Neutrophil (primary cell): ENCODE measurements around the gene NKX2-1.

Experiments used
- H3K27ac ChIP-seq: fragments of 200-600 bp; sonication (generic); 2 replicates; pipeline ENCODE4 v1.5.1; 2016; ENCODE audit warnings: mild to moderate bottlenecking, moderate library complexity
- H3K27me3 ChIP-seq: fragments of 200-600 bp; sonication (generic); 2 replicates; pipeline ENCODE4 v1.6.0; 2016; ENCODE audit warnings: mild to moderate bottlenecking
- H3K36me3 ChIP-seq: fragments of 200-600 bp; sonication (generic); 2 replicates; pipeline ENCODE4 v1.5.1; 2017
- H3K4me1 ChIP-seq, 2 experiments: fragments of 200-600 bp in 1 of 2; sonication (generic) in 1 of 2; 1 replicate in 1 of 2; 2 replicates in 1 of 2; pipeline versions ENCODE4 v1.5.1 to v1.6.1; 2013 to 2016; ENCODE audit warnings: low read depth in 1 of 2, low read length in 1 of 2, mild to moderate bottlenecking in 1 of 2, moderate library complexity in 1 of 2; ENCODE audit not compliant: control insufficient read depth in 1 of 2, insufficient read depth in 1 of 2
- H3K4me3 ChIP-seq, 2 experiments: fragments of 200-600 bp in 1 of 2; sonication (generic) in 1 of 2; 1 replicate in 1 of 2; 2 replicates in 1 of 2; pipeline ENCODE4 v1.5.1; 2013 to 2016; ENCODE audit warnings: low read depth in 1 of 2, low read length in 1 of 2, mild to moderate bottlenecking in 1 of 2, moderate library complexity in 1 of 2
- H3K9me3 ChIP-seq: fragments of 200-600 bp; sonication (generic); 2 replicates; pipeline ENCODE4 v1.5.1; 2016
- TF ChIP-seq, protein P1 (sequence below): fragments of 200-600 bp; sonication (generic); IDR thresholded peaks from 2 replicates; pipeline ENCODE4 v1.5.1; 2016; ENCODE audit warnings: antibody characterized with exemption

NKX2-1 gene

DNA sequence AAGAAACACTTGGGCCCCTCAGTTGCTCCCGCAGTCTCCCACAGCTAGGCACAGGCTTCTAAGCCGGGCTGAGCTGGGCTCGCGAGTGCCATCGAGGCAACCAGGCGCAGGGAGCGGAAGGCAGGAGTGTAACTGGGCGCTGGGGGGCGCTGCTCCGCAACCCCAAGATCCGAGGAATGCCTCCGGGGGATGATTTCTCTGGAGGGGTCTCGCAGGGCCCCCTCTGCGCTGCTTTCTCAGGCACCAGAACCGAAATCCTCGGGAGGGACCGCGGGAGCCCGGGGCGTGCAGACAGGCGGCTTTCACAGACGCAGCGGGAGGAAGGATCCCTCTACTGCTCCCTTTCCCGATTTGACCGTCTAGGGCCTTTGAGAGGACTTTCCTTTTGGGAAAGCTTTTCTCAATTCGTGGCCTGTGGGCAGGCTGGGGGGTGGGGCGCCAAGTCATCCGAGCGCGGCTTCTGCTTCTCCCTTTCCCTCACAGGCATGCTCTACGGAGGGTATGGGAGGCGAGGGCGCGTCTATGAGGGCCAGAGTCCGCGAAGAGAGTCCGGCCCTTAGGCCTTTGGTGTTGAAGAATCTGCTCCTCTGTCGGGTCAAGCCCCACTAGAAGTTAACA is 4.3 kb upstream of the NKX2-1 start:
- Histone ChIP-seq H3K27me3 (peaks cover 100% of the 10 kb centered on the region), H3K4me1 (no peaks in the 10 kb centered on the region)

DNA sequence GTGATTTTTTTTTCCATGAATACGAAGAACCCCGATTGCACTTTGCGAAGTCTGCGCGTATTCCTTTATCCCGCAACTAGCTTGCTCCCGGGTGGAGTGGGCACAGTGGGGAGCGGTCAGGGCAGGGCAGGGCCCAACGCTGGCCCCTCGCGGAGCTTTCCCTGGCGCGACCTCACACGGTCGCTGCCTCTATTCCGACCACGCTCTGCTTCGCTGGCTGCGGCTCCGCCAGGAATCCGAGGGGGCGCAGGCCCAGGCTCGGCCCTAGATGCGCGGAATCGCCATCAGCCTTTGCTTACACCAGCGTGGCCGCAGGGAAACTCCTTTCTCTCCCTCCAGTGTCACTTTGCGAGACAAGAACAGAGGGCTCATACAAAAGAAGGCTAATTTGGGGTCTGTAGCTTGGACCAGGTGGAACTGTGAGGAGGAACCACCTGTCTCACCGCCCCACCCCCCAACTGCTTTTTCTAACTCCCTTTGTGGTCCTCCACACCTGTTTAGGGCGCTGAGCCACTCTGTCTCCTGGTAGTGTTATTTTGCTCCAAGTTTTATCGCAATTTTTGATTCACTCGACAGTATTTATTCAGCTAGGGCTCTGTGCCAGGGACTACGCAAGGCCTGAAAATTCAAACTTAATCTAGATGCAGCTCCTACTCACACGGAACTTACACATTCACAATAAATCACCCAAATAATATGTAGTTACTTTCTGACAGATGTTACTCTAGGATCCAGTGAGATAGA is 3.1 kb upstream of the NKX2-1 start:
- Histone ChIP-seq H3K4me1 (no peaks in the 10 kb centered on the region), H3K27me3 (peaks cover 100% of the 10 kb centered on the region)
- TF ChIP-seq, protein P1, sequence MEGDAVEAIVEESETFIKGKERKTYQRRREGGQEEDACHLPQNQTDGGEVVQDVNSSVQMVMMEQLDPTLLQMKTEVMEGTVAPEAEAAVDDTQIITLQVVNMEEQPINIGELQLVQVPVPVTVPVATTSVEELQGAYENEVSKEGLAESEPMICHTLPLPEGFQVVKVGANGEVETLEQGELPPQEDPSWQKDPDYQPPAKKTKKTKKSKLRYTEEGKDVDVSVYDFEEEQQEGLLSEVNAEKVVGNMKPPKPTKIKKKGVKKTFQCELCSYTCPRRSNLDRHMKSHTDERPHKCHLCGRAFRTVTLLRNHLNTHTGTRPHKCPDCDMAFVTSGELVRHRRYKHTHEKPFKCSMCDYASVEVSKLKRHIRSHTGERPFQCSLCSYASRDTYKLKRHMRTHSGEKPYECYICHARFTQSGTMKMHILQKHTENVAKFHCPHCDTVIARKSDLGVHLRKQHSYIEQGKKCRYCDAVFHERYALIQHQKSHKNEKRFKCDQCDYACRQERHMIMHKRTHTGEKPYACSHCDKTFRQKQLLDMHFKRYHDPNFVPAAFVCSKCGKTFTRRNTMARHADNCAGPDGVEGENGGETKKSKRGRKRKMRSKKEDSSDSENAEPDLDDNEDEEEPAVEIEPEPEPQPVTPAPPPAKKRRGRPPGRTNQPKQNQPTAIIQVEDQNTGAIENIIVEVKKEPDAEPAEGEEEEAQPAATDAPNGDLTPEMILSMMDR: no peak

More for the DNA sequence above, 4.3 kb upstream of the NKX2-1 start:
- Histone ChIP-seq H3K36me3 (no peaks in the 10 kb centered on the region), H3K27ac (no peak overlapping the region), H3K9me3 (no peaks in the 10 kb centered on the region), H3K4me3 (no peak overlapping the region)
- TF ChIP-seq, protein P1: no peak

DNA sequence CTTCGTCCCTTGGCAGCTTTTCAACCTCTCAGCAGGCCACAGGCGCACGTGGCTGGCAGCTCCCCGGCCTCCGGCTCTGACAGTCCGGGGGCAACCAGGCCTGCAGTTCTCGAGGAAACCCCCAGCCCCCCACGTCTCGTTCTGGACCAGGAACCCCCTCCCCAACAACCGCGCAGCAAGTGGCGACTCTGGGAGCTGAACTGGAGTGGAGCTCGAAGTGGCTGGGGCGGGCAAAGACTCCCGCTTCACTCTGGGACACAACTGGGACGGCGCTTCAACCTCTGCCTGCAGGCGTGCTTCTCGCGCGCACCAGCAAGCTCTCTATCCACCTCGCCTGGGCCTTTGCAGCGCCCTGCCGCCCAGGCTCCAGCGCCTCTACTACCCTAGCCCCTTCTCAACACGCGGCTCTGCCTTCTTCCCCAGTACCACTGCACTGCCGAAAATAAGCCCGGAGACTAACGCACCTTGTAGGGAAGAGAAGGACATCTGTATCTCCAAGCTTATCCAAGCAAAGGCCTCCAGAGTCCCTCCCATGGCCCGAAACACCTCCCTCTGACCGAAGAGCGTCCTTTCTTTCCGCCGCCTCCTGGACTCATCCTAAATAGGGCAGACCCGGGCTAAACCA is 2.4 kb upstream of the NKX2-1 start:
- TF ChIP-seq, protein P1: no peak
- Histone ChIP-seq H3K9me3 (no peaks in the 10 kb centered on the region), H3K27me3 (peaks cover 100% of the 10 kb centered on the region), H3K4me3 (no peak overlapping the region), H3K36me3 (no peaks in the 10 kb centered on the region), H3K4me1 (no peaks in the 10 kb centered on the region), H3K27ac (no peak overlapping the region)

More for the DNA sequence above, 3.1 kb upstream of the NKX2-1 start:
- H3K36me3 ChIP-seq: no peaks in the 10 kb centered on the region
- H3K27ac ChIP-seq: no peak overlapping the region
- H3K4me3 ChIP-seq: no peak overlapping the region
- H3K9me3 ChIP-seq: no peaks in the 10 kb centered on the region

DNA sequence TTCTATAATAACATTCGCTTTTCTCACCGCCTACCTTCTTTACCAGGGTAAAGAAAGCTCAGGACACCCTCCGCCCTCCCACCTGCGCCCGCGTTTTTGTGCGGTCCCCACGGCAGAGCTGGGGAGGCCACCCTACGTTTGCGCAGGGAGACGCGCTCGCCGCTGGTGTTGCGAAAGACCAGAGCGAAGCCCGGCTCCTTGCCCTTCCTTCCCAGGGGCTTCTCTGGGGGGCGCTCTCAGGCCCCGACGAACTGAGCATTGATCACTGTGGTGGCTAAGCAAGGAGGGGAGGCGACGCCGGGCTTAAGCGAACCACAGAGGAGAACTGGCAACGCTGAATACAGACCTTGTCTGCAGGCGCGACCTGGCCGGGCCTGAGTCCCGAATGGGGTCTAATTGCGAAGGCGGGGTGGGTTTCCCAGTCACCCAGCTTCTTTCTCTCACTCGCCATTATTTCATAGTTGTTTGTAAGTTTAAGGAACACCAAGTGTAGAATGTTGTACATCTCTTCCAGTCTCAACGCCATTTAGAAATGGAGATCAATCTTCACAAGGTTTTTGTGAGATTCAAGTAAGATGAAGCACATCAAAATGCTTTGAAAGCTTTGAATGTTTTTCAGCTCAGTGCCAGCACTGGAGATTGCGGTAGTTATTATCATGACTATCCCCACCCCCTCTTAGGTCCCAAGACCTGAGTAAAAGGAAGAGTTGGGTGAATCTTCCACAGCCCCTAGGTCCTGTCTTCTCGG is 1.7 kb upstream of the NKX2-1 start:
- no peaks in the 10 kb centered on the region for H3K36me3 ChIP-seq
- no peaks in the 10 kb centered on the region for H3K9me3 ChIP-seq
- H3K27ac ChIP-seq: no peak overlapping the region
- H3K4me3 ChIP-seq: no peak overlapping the region
- peaks cover 100% of the 10 kb centered on the region for H3K27me3 ChIP-seq
- no peaks in the 10 kb centered on the region for H3K4me1 ChIP-seq
- TF ChIP-seq, protein P1: no peak
